ENCODE measurements around the gene NDUFAF7.

DNA sequence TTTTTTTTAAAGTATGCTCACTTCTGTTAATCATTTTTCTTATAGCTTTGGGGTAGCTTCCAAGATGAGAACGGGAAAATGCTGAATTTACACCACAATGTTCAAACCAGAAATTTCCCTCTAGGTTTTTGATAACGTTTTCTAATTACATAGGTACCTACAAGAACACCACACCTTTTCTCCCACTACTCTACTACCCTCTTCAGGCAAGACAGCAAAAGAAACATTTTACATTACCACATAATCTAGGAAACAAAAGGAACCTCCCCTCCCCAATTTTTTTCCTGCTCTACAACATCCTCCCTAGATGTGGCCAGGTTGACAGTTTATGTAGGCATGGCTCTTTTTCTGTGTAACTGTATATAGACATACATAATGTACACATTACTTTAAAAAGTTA lies 32.4 kb downstream of the NDUFAF7 start:
- no peak for TF ChIP-seq CTCF (conservative IDR thresholded peaks at IDR 0.05 in 1 of 2, IDR thresholded peaks at IDR 0.05 in 1 of 2; ENCODE audit: extremely low read depth in 1 of 2, insufficient read depth in 1 of 2, low read depth in 1 of 2, low read length in 2 of 2)
- no peak for TF ChIP-seq EZH2 (IDR thresholded peaks at IDR 0.05; ENCODE audit: borderline replicate concordance, low read length)

Data from mammary epithelial cell (primary cell).